CD4-positive, alpha-beta T cell treated with Interleukin-17A for 4 hours (primary cell): ENCODE results near the gene UTP18.
"Not testable (repeated sequence)": the region's sequence is repeated elsewhere in the genome, so short reads cannot be mapped to it uniquely, and the experiment has no call there.

ENCODE experiments used
- DNase-seq: peaks from one replicate; pipeline ENCODE4 v3.0.0-alpha.2; 2020; ENCODE audit warnings: mixed read lengths

Gene UTP18

GRCh38 chr17:51260237-51261023, at the start of gene UTP18:
UTP18 (plus strand) TSS chr17:51260546; CDS start chr17:51260585, 39 bp downstream.
- DNase-seq = peak; percentile 97

GRCh38 chr17:51214920-51215319, 45.4 kb upstream of the UTP18 start:
- DNase-seq = no peak

GRCh38 chr17:51217946-51218345, 42.4 kb upstream of the UTP18 start:
- no peak for DNase-seq

- no peak for DNase-seq
These were observed 39.0 kb upstream of the UTP18 start for GRCh38 chr17:51221322-51221721.

- no peak for DNase-seq
These were observed 35.7 kb upstream of the UTP18 start for GRCh38 chr17:51224402-51225262.

- DNase-seq = not testable (repeated sequence)
These were observed 34.8 kb upstream of the UTP18 start for GRCh38 chr17:51225523-51225922.

- no peak for DNase-seq
These were observed 32.2 kb upstream of the UTP18 start for GRCh38 chr17:51228161-51228560.

GRCh38 chr17:51229889-51230288, 30.5 kb upstream of the UTP18 start:
- DNase-seq = no peak

- no peak for DNase-seq
These were observed 30.0 kb upstream of the UTP18 start for GRCh38 chr17:51230306-51230705.

GRCh38 chr17:51231999-51232398, 28.3 kb upstream of the UTP18 start:
- DNase-seq = no peak

GRCh38 chr17:51234162-51234561, 26.2 kb upstream of the UTP18 start:
- DNase-seq = no peak

- no peak for DNase-seq
These were observed 22.0 kb upstream of the UTP18 start for GRCh38 chr17:51238255-51238887.

GRCh38 chr17:51240275-51240674, 20.1 kb upstream of the UTP18 start:
- DNase-seq = no peak

GRCh38 chr17:51244041-51244440, 16.3 kb upstream of the UTP18 start:
- DNase-seq = no peak

- no peak for DNase-seq
These were observed 14.8 kb upstream of the UTP18 start for GRCh38 chr17:51245535-51245934.

- DNase-seq = no peak
These were observed 10.0 kb upstream of the UTP18 start for GRCh38 chr17:51250314-51250840.

- no peak for DNase-seq
These were observed 9.3 kb upstream of the UTP18 start for GRCh38 chr17:51251010-51251409.

GRCh38 chr17:51255673-51256072, 4.7 kb upstream of the UTP18 start:
- no peak for DNase-seq

- no peak for DNase-seq
These were observed 4.2 kb upstream of the UTP18 start for GRCh38 chr17:51256101-51256500.

GRCh38 chr17:51257150-51258081, 2.9 kb upstream of the UTP18 start:
- no peak for DNase-seq

GRCh38 chr17:51258756-51259563, 1.4 kb upstream of the UTP18 start:
- DNase-seq = no peak
